Activated naive CD4-positive, alpha-beta T cell treated with anti-CD3 and anti-CD28 coated beads, Interleukin-2, amount 50 U/mL, for 72 hours (primary cell): Measurements from ENCODE around the gene CERS4. TPM values are rescaled to one million over a fixed set of nuclear protein-coding genes. Genes with fewer than 3 reads are reported as not detected.
A peak's percentile ranks its signal among the peaks of the same experiment; 100 is the strongest.
"Not testable (repeated sequence)": the region's sequence is repeated elsewhere in the genome, so short reads cannot be mapped to it uniquely, and the experiment has no call there.

Experiments used
- ATAC-seq, 2 donors: fragments of 150-1000 bp; cut with Tn5 transposase; 2 replicates each; pipeline ENCODE4 v1.10.0; 2021; ENCODE audit warnings: mild to moderate bottlenecking in 2 of 2, moderate library complexity in 2 of 2
- DNase-seq, 2 donors: peaks; one replicate each; pipeline ENCODE4 v3.0.0; 2021 to 2022; ENCODE audit warnings: low spot score in 2 of 2
- H3K27ac Mint-ChIP-seq, 2 donors: one replicate each; pipeline ENCODE4 v1.8.0; 2022; ENCODE audit warnings: mild to moderate bottlenecking in 2 of 2, mixed read lengths in 2 of 2
- H3K36me3 Mint-ChIP-seq, 2 donors: one replicate each; pipeline ENCODE4 v1.8.0; 2022; ENCODE audit warnings: mixed read lengths in 2 of 2
- H3K9me3 Mint-ChIP-seq, 2 donors: one replicate each; pipeline ENCODE4 v1.8.0; 2022; ENCODE audit warnings: mixed read lengths in 2 of 2
- total RNA-seq, 2 donors: library from RNA; stranded (reverse); gene quantifications; one replicate each; pipeline ENCODE4 v1.2.3, GENCODE V29; 2022

The CERS4 gene
- total RNA-seq, 2 donors from 2014 or later, result 18.4 to 22.4 TPM

- Mint-ChIP-seq H3K36me3 (no peaks in the 10 kb centered on the region), H3K27ac (peak overlapping the region; percentile 61 to 74), H3K9me3 (no peaks in the 10 kb centered on the region)
- no peak for DNase-seq
- no peak for ATAC-seq
Observed at GRCh38 chr19:8224394-8225145, 15.4 kb downstream of the CERS4 start.

GRCh38 chr19:8231073-8231604, 22.0 kb downstream of the CERS4 start:
- Mint-ChIP-seq H3K9me3 (no peaks in the 10 kb centered on the region), H3K27ac (no peak overlapping the region), H3K36me3 (peaks cover 0 to 9% of the 10 kb centered on the region in 2 donors)
- ATAC-seq (no peak), DNase-seq (no peak)

DNA sequence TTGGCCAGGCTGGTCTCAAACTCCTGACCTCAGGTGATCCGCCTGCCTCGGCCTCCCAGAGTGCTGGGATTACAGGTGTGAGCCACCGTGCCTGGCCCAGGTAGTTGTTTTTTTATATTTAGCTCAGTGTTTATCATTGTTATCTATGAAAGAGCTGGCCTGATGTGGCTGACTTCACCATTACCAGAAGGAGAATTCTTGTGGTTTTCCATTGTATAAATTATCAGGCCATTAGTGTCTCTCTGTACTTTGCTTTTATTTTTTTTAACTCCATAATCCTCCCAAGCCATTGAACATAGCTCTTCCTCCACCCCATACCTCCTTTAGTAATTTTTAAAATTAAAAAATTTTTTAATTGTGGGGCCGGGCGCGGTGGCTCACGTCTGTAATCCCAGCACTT, 24.2 kb downstream of the CERS4 start:
- ATAC-seq, result no peak
- Mint-ChIP-seq H3K9me3 (no peaks in the 10 kb centered on the region), H3K36me3 (peaks cover 0 to 9% of the 10 kb centered on the region in 2 donors), H3K27ac (no peak overlapping the region)
- DNase-seq, result no peak

GRCh38 chr19:8237026-8237425, 27.9 kb downstream of the CERS4 start:
- H3K27ac Mint-ChIP-seq, result no peak overlapping the region
- no peak for DNase-seq
- peaks cover 0 to 14% of the 10 kb centered on the region in 2 donors for H3K36me3 Mint-ChIP-seq
- no peak for ATAC-seq
- H3K9me3 Mint-ChIP-seq, result no peaks in the 10 kb centered on the region

GRCh38 chr19:8238251-8238650, 29.1 kb downstream of the CERS4 start:
- peaks cover 6 to 22% of the 10 kb centered on the region in 2 donors for H3K36me3 Mint-ChIP-seq
- H3K27ac Mint-ChIP-seq, result peak overlapping the region in 1 of 2 donors; percentile 2
- H3K9me3 Mint-ChIP-seq, result peaks cover 0 to 6% of the 10 kb centered on the region in 2 donors
- DNase-seq (no peak), ATAC-seq (no peak)

DNA sequence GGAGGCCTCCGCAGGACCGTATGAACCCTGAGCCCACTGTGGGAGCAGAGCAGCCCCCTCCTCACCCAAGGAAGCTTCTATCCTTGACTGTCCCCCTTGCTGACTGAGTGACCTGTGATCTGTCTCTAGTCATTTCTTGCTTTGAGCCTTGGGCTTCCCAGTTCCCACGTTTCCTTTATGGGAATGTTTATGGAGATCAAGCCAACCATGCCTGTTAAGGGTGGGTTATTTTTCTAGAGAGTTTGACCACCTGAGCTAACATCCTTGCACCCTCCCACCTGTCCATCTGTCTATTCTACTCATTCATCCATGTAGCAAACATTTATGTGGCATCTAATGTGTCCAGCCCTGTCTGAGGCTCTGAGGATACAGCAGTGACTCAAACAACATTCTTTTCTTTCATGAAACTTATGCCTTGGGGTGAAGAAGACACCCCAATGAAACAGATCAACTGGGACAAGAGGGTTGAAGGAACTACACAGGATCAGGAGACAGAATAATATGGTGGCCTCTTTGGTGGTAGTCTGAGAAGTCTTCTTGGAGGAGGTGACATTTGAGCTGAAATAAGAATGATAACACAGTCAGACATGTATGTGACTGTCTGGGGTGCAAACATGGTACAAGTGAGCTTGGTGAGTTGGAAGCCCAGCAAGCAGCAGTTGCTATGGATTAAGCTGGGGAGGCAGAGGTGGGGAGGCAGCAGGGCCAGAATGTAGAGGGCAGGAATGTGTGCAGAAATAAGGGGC, 30.5 kb downstream of the CERS4 start:
- H3K36me3 Mint-ChIP-seq, result peaks cover 6 to 22% of the 10 kb centered on the region in 2 donors
- ATAC-seq, result peak in 1 of 2 donors; percentile 11
- DNase-seq, result no peak
- peak overlapping the region; percentile 37 to 50 for H3K27ac Mint-ChIP-seq
- H3K9me3 Mint-ChIP-seq, result peaks cover 0 to 6% of the 10 kb centered on the region in 2 donors

GRCh38 chr19:8240274-8241229, 31.4 kb downstream of the CERS4 start:
- Mint-ChIP-seq H3K27ac (peak overlapping the region; percentile 37 to 50), H3K36me3 (peaks cover 6 to 22% of the 10 kb centered on the region in 2 donors), H3K9me3 (peaks cover 0 to 6% of the 10 kb centered on the region in 2 donors)
- DNase-seq, result peak in 1 of 2 donors; percentile 68
- ATAC-seq, result peak; percentile 68 to 91

GRCh38 chr19:8241646-8242045, 32.5 kb downstream of the CERS4 start:
- H3K27ac Mint-ChIP-seq, result no peak overlapping the region

DNA sequence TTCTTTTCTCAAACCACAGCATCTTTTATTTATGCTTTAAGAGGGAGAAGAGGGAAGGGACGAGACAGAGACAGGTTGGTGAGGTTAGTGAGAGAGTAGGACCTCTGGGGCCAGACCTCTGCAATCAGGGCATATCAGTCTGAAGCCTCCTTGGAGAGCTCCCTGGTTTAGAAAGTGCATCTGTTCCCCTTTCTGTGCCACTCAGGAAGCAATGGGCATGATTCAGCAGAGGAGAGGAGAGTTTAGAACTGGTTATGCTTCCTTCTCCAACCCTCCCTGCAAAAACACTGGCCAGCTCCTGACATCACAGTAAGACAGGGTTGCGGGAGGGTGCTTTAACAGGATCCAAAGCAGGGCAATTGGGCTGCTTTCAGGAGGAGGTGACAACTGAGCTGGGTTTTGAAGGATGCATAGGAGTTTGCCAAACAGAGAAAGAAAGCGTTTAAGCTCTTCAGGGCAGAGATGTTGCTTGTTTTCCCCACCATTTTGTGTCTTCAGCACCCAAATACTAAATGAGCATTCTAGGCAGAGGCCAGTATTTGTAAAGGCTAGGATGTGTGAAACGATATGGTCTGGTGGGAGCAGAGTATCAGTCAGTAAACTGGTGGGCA, 33.1 kb downstream of the CERS4 start:
- H3K36me3 Mint-ChIP-seq, result peaks cover 6 to 22% of the 10 kb centered on the region in 2 donors
- H3K9me3 Mint-ChIP-seq, result peaks cover 0 to 6% of the 10 kb centered on the region in 2 donors
- ATAC-seq (no peak), DNase-seq (no peak)
- no peak overlapping the region for H3K27ac Mint-ChIP-seq

More at GRCh38 chr19:8241646-8242045, 32.5 kb downstream of the CERS4 start:
- DNase-seq (no peak), ATAC-seq (no peak)
- peaks cover 0 to 6% of the 10 kb centered on the region in 2 donors for H3K9me3 Mint-ChIP-seq
- H3K36me3 Mint-ChIP-seq, result peaks cover 6 to 22% of the 10 kb centered on the region in 2 donors

- Mint-ChIP-seq H3K9me3 (peaks cover under 1 to 8% of the 10 kb centered on the region in 2 donors), H3K27ac (no peak overlapping the region), H3K36me3 (peaks cover 6 to 22% of the 10 kb centered on the region in 2 donors)
- ATAC-seq (no peak), DNase-seq (no peak)
Observed at GRCh38 chr19:8243146-8243545, 34.0 kb downstream of the CERS4 start.

- Mint-ChIP-seq H3K36me3 (peaks cover 6 to 20% of the 10 kb centered on the region in 2 donors), H3K9me3 (peaks cover 4 to 17% of the 10 kb centered on the region in 2 donors), H3K27ac (no peak overlapping the region)
- DNase-seq, result no peak
- ATAC-seq, result no peak
Observed at GRCh38 chr19:8244442-8244841, 35.3 kb downstream of the CERS4 start.

- Mint-ChIP-seq H3K36me3 (peaks cover 6 to 10% of the 10 kb centered on the region in 2 donors), H3K27ac (no peak overlapping the region), H3K9me3 (peaks cover 4 to 17% of the 10 kb centered on the region in 2 donors)
- no peak for DNase-seq
- ATAC-seq, result no peak
Observed at GRCh38 chr19:8245869-8246835, 37.0 kb downstream of the CERS4 start.

GRCh38 chr19:8247129-8247890, 38.1 kb downstream of the CERS4 start:
- not testable (repeated sequence) for DNase-seq, H3K36me3 Mint-ChIP-seq, ATAC-seq, H3K27ac Mint-ChIP-seq
- peaks cover 4 to 15% of the 10 kb centered on the region in 2 donors for H3K9me3 Mint-ChIP-seq
